Measurements from ENCODE around the gene PSMC3.
A peak's percentile ranks its signal among the peaks of the same experiment; 100 is the strongest.
"Not testable (repeated sequence)": the region's sequence is repeated elsewhere in the genome, so short reads cannot be mapped to it uniquely, and the experiment has no call there.

The PSMC3 gene

GRCh38 chr11:47426062-47426956 is at the start of gene PSMC3:
TSS of gene PSMC3 (minus strand) at chr11:47426439. CDS start at chr11:47426279, 160 bp downstream.
- peak; percentile 86 for DNase-seq

DNA sequence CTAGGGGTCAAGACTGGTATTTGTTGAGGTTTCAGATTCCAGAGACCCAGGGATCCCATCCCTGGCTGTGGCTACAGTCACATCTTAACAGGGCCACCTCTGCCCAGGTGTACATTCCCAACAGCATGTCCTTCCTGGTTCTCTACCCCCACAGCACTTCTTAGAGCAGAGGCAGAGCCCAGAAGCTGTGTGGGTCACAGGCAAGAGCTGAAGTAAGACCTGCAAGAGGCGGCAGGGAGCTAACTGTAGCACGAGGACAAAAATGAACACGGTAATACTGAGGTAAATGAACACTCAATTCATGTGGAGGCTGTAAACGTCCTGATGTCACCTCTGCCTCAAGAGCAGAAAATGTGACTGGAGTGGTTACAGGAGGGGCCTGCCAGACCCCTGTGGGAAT is 44.4 kb upstream of the PSMC3 start:
- DNase-seq = no peak

DNA sequence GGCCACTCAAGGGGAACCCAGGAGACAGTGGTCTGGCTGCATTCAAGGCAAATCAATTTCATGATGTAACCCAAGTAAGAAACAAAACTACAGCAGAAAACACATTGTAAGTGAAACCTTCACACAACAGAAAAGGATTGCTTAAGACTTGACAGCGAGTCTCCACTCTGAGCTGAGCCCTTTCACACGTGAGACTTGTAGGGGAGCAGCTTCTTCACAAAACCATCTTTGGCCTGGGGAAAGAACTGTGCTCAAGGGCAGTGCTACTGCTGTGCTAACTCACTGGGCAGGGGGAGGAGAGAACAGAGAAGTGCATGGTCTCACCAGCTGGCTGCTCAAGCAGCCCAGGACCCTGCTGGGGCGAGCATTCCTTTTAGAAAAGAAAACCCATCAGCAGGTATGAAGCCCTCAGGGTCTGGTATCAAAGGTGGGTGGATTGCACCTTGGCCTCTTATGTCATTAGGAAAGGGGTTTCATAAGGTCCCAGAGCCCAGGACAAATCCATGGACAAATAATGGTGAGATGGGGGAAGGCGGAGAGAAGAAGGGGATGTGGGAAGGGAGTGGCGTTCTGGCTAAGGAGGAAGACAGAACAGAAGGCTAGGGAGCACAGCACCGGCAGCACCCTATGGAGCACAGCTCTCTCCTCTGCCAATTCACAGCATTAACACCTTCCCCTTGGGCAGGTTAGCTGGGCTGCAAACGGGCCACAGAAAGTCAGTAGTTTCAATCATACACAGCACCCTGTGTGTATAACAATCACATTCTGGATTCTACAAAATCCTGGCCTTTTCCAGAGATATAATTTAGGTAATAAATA is 43.3 kb upstream of the PSMC3 start:
- DNase-seq = no peak

DNA sequence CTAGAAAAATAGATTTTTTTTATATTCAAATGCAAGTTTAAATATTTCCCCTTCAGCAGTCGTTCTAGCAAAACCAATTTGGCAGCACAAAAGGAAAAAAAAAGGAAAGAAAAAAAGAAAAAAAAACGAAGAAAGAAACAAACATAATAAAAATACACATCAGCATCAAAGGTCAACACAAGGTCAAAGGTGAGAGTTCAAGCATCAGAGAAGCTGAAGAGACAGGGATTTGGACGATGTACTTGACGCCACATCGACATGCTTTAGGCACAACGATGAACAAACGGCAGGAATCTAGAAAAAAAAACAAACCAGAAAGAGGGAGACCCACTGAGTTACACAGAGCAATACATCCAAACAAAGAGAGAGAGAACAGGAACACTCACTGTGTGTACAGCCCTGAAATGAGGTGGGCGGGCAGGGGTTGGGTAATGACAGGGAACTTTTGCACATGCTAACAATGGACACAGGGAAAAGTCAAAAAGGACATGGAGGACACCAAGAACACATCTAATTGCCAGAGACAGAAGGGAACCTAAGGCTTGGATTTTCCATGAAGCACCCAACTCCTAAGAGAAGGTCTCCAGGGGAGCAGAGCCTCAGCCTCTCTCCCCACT is 42.5 kb upstream of the PSMC3 start:
- no peak for DNase-seq

GRCh38 chr11:47467357-47467756 is 41.1 kb upstream of the PSMC3 start:
- DNase-seq = peak; percentile 55

DNA sequence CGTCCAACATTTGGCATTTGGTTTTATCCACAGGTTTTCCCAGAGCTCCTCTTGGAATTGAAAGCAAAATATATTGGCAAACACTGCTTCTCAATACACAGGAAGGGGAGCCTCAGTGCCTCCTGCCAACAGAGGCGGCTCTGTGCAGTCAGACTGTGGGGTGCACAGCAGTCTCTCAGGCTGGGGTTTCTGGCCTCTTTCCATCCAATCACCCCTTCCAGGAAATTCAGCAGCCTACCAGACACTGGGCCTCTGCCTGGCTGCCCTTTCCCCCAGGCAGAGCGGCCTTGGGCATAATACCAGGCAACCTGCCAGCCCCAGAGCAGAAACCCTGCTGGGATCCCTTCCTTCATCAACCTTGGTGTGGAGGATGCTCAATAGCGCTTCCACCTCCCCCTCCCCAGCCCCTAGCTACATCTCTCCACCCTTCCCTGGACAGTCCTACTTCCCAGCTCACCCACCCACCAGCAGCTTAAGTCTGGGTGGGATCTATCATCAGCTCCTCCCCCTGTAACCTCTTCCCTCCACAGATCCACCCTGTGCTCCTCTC is 40.5 kb upstream of the PSMC3 start:
- peak; percentile 35 for DNase-seq

DNA sequence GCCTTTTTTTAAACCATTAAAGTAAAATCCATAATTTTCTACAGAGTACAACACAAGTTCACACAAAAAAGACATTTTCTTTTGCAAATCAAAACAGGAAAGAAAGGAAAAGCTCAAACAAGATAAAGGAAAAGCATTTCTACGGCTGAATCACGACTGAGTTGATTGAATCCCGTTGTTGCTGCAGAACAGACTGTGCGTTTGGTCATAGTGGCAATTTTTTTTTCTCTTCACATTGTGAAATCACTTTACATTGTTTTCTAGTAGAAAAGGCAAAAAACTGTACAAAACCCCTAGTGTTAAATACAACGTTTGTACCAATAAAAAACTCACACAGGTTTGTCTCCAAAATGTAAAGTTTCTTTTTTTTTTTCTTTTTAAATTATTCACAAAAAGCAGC is 40.0 kb upstream of the PSMC3 start:
- no peak for DNase-seq

GRCh38 chr11:47464483-47464882 is 38.2 kb upstream of the PSMC3 start:
- DNase-seq = peak; percentile 16

GRCh38 chr11:47461876-47462275 is 35.6 kb upstream of the PSMC3 start:
- DNase-seq = no peak

DNA sequence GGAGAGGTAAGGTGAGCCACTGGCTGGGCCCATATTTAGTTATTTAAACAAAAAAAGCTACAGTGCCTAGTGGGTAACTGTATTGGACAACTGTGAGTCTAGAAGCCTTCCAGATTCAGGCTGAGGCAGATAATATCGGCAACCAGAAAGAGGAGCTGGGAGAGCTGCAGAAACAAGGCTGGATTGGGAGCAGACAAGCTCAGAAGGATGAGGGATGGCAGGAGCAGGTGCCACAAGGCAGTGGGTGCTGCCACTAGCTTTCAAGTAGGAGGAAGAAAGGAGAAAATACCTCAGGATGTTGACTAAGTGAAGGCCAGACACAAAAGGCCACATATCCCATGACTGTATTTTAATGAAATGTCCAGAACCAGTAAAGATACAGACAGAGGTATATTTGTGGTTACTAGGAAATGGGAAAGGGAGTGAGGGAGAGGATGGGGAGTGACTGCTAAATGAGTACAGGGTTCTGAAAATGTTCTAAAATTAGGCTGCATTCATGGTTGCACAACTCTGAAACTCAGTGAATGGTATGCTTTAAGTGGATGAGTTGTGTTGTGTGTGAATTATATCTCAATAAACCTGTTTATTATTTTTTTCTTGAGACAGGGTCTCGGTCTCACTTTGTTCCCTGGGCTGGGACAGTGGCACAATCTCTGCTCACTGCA is 34.5 kb upstream of the PSMC3 start:
- DNase-seq = no peak

DNA sequence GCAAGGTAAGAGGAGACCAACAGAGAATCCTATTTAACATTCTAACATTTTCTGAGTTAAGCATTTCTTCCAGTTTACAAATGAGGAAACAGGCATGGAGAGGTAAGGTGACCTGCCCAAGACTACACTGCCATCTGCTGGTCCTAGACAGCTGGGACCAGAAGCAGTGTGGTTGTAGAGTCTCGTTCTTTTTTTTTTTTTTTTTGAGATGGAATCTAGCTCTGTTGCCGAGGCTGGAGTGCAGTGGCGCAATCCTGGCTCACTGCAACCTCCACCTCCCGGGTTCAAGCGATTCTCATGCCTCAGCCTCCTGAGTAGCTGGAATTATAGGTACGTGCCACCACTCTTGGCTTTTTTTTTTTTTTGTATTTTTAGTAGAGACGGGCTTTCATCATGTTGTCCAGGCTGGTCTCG is 28.0 kb upstream of the PSMC3 start:
- not testable (repeated sequence) for DNase-seq

DNA sequence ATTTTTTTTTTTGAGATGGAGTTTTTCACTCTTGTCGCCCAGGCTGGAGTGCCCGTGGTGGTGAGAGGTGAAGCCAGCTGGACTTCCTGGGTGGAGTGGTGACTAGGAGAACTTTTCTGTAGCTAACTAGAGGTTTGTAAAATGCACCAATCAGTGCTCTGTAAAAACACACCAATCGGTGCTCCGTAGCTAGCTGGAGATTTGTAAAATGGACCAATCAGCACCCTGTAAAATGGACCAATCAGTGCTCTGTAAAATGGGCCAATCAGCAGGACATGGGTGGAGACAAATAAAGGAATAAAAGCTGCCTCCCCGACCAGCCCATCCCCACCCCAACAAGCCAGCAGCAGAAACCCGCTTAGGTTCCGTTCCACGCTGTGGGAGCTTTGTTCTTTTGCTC is 27.1 kb upstream of the PSMC3 start:
- no peak for DNase-seq

- DNase-seq = no peak
These were observed 25.8 kb upstream of the PSMC3 start for GRCh38 chr11:47451990-47452389.

- DNase-seq = no peak
These were observed 25.2 kb upstream of the PSMC3 start for GRCh38 chr11:47451436-47451835.

DNA sequence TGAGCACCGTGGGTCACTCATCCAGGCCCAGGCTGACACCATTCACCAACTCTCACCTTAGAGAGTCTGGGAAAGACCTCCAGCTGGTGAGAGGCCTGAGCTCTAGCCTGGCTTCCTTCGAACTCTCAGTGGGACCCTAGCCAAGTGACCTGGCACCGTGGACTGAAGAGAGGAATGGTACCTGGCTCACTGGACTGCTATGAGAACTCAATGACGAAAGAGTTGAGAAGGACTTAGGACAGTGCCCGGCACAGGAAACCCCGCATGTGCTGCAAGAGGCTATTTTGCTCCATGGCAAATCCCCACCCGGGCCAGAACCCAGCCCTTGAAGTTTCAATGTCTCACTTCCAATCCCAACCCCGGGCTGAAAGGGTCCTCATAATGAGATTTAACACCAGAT is 23.3 kb upstream of the PSMC3 start:
- no peak for DNase-seq

DNA sequence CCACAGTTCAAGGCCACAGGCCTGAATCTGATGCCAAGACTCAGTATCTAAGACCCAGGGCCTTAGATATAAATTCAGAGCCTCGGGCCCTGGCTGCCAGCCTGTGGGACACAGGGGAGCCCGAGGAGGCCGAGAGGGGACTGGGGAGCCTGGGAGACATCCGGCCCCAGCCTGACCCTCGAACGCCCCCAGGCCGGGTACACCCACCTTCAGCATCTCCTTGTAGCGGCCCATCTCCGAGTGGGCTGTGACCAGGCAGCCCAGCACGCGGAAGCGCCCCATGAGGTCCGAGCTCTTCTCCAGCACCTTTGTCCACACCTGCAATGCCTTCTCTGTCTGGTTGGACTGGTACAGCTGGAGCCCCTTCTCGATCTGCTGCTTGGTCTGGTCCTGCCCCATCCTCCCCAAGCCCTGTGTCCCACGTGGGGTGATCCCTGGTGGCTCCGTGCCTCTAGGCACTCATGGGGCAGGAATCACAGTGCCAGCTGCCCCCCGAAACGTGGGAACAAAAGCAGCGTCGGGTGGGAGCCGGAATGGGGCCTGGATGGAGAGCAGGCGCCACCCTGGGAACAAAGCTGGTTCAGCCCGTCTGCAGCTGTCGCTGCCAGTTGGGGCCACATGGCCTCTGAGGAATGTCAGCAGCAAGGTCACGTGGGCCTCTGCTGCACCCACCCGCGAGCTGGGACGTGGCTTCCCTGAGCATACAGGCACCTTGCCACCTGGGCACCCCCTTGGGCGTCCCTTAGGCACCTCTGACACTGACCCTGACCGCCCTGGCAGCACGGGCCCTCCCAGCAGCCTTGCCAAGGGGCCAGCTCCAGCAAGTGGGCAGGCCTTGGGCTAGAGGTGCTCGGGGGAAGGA is 22.6 kb upstream of the PSMC3 start, which contains the start of gene RAPSN:
TSS of gene RAPSN (minus strand) at position 571 of the 862 bp plus-strand sequence. CDS start at position 399, 172 bp downstream.
- DNase-seq = no peak

- no peak for DNase-seq
These were observed 21.7 kb upstream of the PSMC3 start for GRCh38 chr11:47447906-47448305.

DNA sequence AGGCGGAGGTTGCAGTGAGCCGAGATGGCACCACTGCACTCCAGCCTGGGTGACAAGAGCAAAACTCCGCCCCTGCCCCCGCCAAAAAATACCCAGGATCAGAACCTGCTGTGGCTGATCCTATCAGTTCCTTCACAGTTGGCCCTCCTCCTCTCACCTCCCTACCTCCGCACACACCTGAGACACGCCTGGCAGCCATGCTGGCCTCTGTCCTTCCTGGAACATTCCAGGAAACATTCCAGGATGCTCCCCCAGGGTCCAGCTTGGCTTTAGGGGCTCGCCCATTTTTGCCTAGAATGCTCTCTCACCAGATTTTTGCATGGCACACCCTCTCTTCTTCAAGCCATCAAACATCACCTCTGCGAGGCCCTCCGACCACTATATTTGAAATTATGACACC is 20.6 kb upstream of the PSMC3 start:
- no peak for DNase-seq

GRCh38 chr11:47445840-47446239 is 19.6 kb upstream of the PSMC3 start:
- no peak for DNase-seq

DNA sequence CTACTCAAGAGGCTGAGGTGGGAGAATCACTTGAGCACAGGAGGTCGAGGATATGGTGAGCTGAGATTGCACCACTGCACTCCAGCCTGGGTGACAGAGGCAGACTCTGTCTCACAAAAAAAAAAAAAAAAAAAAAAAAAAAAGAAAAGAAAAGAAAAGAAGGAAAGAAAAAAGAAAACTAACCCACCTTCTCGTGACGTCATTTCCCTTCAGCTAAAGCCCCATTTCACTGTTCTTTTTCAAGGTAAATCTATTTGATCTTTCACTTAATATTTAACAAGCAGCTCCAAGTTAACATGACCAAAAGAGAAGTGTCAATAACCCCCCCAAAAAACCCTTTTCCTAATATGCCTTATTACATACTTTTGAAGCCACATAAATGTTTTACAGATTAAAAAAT is 17.6 kb upstream of the PSMC3 start:
- DNase-seq = no peak

GRCh38 chr11:47443028-47443700 is 16.9 kb upstream of the PSMC3 start:
- DNase-seq = no peak

All from NCI-H1417 treated with DMSO at 0.1 percent for 48 hours (cell line).